GM12801 (cell line): Measurements from ENCODE around the gene HECW1.

Source experiments
- TF ChIP-seq, protein P1 (sequence below): IDR thresholded peaks from one replicate; pipeline ENCODE4 v1.5.1; 2011; ENCODE audit warnings: control low read depth; ENCODE audit not compliant: insufficient read length; ENCODE audit errors: extremely low read depth

Gene HECW1

GRCh38 chr7:43112459-43112940 is at the start of gene HECW1:
Gene HECW1 (plus strand): TSS chr7:43112647. CDS start chr7:43243906, 131,259 bp downstream.
- TF ChIP-seq, protein P1, sequence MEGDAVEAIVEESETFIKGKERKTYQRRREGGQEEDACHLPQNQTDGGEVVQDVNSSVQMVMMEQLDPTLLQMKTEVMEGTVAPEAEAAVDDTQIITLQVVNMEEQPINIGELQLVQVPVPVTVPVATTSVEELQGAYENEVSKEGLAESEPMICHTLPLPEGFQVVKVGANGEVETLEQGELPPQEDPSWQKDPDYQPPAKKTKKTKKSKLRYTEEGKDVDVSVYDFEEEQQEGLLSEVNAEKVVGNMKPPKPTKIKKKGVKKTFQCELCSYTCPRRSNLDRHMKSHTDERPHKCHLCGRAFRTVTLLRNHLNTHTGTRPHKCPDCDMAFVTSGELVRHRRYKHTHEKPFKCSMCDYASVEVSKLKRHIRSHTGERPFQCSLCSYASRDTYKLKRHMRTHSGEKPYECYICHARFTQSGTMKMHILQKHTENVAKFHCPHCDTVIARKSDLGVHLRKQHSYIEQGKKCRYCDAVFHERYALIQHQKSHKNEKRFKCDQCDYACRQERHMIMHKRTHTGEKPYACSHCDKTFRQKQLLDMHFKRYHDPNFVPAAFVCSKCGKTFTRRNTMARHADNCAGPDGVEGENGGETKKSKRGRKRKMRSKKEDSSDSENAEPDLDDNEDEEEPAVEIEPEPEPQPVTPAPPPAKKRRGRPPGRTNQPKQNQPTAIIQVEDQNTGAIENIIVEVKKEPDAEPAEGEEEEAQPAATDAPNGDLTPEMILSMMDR, result no peak

DNA sequence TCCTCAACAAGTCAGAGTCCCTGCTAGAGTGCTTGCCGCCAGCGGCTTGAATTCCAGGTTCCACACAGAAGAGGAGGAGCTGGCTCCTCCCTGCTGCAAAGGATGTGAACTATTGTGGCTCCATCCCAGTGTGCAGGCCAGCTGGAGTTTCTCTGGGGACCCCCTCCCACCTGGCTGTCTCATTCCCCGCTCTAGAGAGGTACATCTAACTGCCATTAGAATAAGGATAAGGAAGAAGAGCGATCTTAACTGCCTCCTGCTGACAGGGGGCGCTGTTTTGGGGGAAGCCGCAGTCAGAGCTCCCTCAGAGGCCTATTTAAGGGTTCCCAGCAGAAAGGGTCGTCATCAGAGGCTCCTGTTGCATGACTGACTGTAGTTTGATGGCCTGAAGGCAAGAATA is 40.8 kb upstream of the HECW1 start:
- TF ChIP-seq, protein P1, result no peak

DNA sequence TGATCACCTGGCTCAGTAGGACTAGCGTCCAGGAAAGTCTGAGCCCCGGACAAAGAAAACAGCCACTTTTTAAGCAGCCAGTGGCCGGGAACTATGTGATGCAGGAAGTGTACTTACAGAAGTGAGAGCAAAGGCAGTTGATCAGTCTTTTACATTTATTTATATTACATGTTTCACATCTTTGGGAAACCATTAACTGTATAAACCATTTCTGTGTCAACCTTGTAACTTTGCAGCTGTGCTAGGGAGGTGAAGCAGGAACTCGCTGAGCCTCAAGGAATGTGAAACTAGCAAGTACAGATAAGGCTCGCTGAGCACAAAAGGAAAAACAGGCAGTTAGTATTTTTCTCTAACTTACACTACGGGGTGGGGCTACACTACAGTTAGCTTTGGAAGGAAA is 39.9 kb upstream of the HECW1 start:
- TF ChIP-seq, protein P1, result no peak

DNA sequence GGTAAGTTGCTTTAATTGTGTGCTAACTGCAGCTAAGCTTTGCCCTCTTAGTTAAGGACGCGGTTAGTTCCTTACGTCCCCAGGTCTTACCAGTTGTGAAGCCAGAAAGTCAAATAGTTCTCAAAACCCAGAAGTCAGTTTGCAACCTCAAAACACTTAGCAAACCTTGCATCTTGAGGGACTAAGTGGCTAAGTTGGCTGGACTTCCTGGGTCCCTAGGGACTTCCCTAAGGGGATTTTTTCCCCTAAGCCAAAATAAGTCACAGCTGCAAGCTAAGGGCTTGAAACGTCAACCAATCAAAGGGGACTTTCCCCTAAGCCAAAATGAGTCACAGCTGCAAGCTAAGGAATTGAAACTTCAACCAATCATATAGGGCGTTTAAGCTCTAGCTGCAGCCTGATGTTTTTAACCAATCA is 36.2 kb upstream of the HECW1 start:
- TF ChIP-seq, protein P1, result no peak

GRCh38 chr7:43076606-43077005 is 35.8 kb upstream of the HECW1 start:
- TF ChIP-seq, protein P1, result no peak

- TF ChIP-seq, protein P1, result no peak
Observed at GRCh38 chr7:43077285-43077684, 35.2 kb upstream of the HECW1 start.

DNA sequence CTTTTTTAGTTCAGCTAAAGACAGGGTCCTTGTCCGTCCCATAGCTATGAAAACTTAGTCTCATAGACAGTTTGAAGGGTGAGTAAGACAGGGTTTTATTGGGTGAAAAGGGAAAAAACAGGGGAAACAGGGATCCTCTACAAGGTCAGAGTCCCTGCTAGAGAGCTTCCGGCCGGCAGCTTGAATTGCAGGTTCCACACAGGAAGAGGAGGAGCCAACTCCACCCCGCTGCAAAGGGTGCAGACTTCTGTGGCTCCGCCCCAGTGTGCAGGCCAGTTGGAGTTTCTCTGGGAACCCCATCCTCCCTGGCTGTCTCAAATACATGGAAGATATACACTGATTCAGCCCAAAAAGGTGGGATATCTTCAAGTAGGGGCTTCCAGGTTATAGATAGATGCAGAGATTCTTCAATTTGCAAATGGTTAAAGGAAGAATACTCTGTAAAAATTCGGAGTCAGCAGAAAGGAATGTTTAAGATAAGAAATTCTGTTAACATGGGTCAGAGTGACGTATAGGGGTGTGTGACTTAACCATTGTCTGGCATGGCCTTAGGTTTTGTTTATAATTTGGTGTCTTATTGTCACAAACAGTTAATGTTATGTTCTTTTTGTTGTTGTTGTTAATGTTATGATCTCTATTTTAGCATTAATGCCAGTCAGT is 34.6 kb upstream of the HECW1 start:
- TF ChIP-seq, protein P1, result no peak
